ENCODE data around the gene AQP6.
A peak's percentile ranks its signal among the peaks of the same experiment; 100 is the strongest.

The AQP6 gene

DNA sequence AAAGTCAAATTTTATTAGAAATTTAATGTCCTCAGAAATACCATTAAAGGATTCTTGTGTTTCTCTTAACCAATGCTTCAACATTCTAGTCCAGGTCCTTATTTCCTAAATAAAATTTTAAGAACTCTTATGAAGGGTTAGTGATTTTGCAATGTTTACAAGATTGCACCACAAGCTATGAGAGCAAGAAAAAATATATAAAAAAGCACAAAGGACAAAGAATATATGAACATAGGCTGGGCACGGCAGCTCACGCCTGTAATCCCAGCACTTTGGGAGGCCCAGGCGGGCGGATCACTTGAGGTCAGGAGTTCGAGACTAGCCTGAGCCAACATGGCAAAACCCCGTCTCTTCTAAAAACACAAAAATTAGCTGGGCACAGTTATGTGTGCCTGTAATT lies 44.9 kb downstream of the AQP6 start:
- H3K4me3 ChIP-seq (replicated peaks; ENCODE audit: low read depth, low read length), result no peak overlapping the region
- TF ChIP-seq, protein P1, sequence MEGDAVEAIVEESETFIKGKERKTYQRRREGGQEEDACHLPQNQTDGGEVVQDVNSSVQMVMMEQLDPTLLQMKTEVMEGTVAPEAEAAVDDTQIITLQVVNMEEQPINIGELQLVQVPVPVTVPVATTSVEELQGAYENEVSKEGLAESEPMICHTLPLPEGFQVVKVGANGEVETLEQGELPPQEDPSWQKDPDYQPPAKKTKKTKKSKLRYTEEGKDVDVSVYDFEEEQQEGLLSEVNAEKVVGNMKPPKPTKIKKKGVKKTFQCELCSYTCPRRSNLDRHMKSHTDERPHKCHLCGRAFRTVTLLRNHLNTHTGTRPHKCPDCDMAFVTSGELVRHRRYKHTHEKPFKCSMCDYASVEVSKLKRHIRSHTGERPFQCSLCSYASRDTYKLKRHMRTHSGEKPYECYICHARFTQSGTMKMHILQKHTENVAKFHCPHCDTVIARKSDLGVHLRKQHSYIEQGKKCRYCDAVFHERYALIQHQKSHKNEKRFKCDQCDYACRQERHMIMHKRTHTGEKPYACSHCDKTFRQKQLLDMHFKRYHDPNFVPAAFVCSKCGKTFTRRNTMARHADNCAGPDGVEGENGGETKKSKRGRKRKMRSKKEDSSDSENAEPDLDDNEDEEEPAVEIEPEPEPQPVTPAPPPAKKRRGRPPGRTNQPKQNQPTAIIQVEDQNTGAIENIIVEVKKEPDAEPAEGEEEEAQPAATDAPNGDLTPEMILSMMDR (IDR thresholded peaks at IDR 0.05; ENCODE audit: low read length, missing control alignments), result no peak
- peak; percentile 78 for DNase-seq (ENCODE audit: low read depth)

DNA sequence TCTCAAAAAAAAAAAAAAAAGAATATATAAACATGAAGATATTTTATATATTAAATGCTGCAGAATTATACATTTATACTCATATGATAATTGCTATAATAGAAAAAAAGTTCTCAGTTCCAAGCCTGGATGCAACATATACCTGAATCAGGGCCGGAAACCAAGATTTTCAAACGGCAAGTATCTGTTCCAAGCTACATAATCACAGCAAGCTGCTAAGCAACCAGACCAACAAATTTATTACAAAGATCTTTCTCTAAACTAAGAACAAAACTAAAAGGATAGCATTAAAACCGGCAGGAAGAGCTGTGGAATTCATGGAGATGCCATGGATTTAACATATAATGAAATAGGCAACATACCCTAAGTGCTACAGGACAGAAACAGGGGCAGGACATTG lies 45.4 kb downstream of the AQP6 start:
- no peak overlapping the region for H3K4me3 ChIP-seq (replicated peaks; ENCODE audit: low read depth, low read length)
- TF ChIP-seq, protein P1 (IDR thresholded peaks at IDR 0.05; ENCODE audit: low read length, missing control alignments), result no peak
- peak; percentile 22 for DNase-seq (ENCODE audit: low read depth)

DNA sequence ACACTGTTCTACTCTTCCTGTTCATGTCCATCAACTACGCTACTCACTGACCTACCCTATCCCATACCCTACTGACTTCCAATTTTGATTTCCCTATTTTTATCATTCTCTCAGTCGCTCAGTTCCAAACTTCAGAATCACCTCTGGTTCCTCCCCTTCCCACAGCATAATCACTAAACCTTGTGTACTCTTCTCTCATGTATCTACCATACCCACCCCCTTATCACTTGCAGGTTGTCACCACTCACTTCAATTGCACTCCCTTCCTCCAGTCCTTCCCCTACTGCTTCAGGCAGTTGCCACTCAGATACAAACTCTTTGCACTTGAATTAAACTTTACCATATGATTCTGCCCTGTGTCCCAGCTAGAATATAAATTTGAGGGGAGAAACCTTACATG lies 46.2 kb downstream of the AQP6 start:
- TF ChIP-seq, protein P1 (IDR thresholded peaks at IDR 0.05; ENCODE audit: low read length, missing control alignments), result no peak
- no peak overlapping the region for H3K4me3 ChIP-seq (replicated peaks; ENCODE audit: low read depth, low read length)
- no peak for DNase-seq (ENCODE audit: low read depth)

- TF ChIP-seq, protein P1 (IDR thresholded peaks at IDR 0.05; ENCODE audit: low read length, missing control alignments), result no peak
- H3K4me3 ChIP-seq (replicated peaks; ENCODE audit: low read depth, low read length), result no peak overlapping the region
- no peak for DNase-seq (ENCODE audit: low read depth)
Measured at GRCh38 chr12:50019524-50019923, 46.8 kb downstream of the AQP6 start.

- DNase-seq (ENCODE audit: low read depth), result no peak
- TF ChIP-seq, protein P1 (IDR thresholded peaks at IDR 0.05; ENCODE audit: low read length, missing control alignments), result no peak
- peak overlapping the region; percentile 15 for H3K4me3 ChIP-seq (replicated peaks; ENCODE audit: low read depth, low read length)
Measured at GRCh38 chr12:50021031-50021430, 48.3 kb downstream of the AQP6 start.

- DNase-seq (ENCODE audit: low read depth), result no peak
- TF ChIP-seq, protein P1 (IDR thresholded peaks at IDR 0.05; ENCODE audit: low read length, missing control alignments), result no peak
- H3K4me3 ChIP-seq (replicated peaks; ENCODE audit: low read depth, low read length), result no peak overlapping the region
Measured at GRCh38 chr12:50022903-50023302, 50.2 kb downstream of the AQP6 start.

- H3K4me3 ChIP-seq (replicated peaks; ENCODE audit: low read depth, low read length), result peak overlapping the region; percentile 88
- TF ChIP-seq, protein P1 (IDR thresholded peaks at IDR 0.05; ENCODE audit: low read length, missing control alignments), result no peak
- no peak for DNase-seq (ENCODE audit: low read depth)
Measured at GRCh38 chr12:50024227-50024626, 51.5 kb downstream of the AQP6 start.
